RWPE2 (cell line): ENCODE data around the gene WWOX.
"Not testable (repeated sequence)": the region's sequence is repeated elsewhere in the genome, so short reads cannot be mapped to it uniquely, and the experiment has no call there.

ENCODE experiments used
- ATAC-seq: fragments of 200-7000 bp; cut with Tn5 transposase; 3 replicates; pipeline ENCODE4 v1.9.1; 2021; ENCODE audit warnings: low read depth
- DNase-seq: peaks from one replicate; pipeline ENCODE4 v3.0.0-alpha.2; 2020; ENCODE audit warnings: low spot score
- H3K27ac ChIP-seq: fragments of 450-650 bp; 2 replicates; pipeline ENCODE4 v1.5.1; 2017; ENCODE audit warnings: mild to moderate bottlenecking; ENCODE audit not compliant: poor library complexity, severe bottlenecking
- H3K27me3 ChIP-seq: fragments of 250-450 bp; sonication (Bioruptor Pico); 2 replicates; pipeline ENCODE4 v1.5.1; 2021; ENCODE audit warnings: mild to moderate bottlenecking, moderate library complexity; ENCODE audit not compliant: insufficient read depth, poor library complexity, severe bottlenecking
- H3K36me3 ChIP-seq: fragments of 250-450 bp; sonication (Bioruptor Pico); 2 replicates; pipeline ENCODE4 v1.5.1; 2020; ENCODE audit warnings: low read depth, mild to moderate bottlenecking, moderate library complexity
- H3K4me1 ChIP-seq: fragments of 250-450 bp; sonication (Bioruptor Pico); 2 replicates; pipeline ENCODE4 v1.5.1; 2021; ENCODE audit warnings: mild to moderate bottlenecking, moderate library complexity; ENCODE audit not compliant: insufficient read depth, poor library complexity, severe bottlenecking
- H3K4me3 ChIP-seq: fragments of 250-450 bp; sonication (Bioruptor Pico); 2 replicates; pipeline ENCODE4 v1.5.1; 2021; ENCODE audit warnings: mild to moderate bottlenecking, moderate library complexity; ENCODE audit not compliant: severe bottlenecking
- H3K9me3 ChIP-seq: fragments of 250-450 bp; sonication (Bioruptor Pico); 2 replicates; pipeline ENCODE4 v1.5.1; 2021; ENCODE audit warnings: mild to moderate bottlenecking, moderate library complexity; ENCODE audit not compliant: severe bottlenecking
- TF ChIP-seq, protein P1 (sequence below): fragments of 450-650 bp; IDR thresholded peaks from one replicate; pipeline ENCODE4 v1.5.1; 2017; ENCODE audit warnings: mild to moderate bottlenecking, moderate library complexity; ENCODE audit not compliant: poor library complexity, severe bottlenecking

The WWOX gene

DNA sequence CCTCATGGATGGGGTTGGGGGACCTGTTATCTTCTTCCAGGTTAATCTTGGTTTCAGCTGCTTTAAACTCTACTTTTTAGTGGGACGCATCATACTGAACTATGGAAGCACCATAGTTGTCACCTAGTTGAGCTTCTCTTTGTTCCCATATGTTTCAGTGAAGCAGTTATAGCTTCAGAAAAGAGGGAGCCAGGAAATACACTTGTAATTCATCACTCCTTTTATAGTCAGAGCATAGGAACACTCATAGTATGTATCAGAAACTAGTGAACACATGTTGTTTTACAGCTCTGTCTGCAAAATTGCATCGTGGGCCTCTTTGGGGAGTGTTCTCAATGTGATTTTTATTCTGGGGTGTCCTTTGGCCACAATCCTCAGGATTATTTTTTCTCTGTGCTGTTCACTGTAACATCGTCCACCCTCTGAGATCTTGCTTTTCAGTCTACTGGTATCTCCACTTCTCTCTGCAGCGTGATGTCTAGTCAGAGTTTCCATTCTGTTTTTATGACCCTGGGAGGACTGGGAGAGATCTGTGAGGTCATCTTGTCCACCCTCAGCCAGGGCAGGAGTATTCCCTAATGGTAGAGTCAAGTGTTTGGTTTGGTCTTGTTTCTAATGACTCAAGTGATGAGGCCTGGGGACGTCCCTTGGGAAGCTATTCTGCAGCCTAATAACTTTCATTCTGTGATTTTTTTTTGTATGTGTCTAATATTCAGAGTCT, 585.4 kb downstream of the WWOX start:
- TF ChIP-seq, protein P1, sequence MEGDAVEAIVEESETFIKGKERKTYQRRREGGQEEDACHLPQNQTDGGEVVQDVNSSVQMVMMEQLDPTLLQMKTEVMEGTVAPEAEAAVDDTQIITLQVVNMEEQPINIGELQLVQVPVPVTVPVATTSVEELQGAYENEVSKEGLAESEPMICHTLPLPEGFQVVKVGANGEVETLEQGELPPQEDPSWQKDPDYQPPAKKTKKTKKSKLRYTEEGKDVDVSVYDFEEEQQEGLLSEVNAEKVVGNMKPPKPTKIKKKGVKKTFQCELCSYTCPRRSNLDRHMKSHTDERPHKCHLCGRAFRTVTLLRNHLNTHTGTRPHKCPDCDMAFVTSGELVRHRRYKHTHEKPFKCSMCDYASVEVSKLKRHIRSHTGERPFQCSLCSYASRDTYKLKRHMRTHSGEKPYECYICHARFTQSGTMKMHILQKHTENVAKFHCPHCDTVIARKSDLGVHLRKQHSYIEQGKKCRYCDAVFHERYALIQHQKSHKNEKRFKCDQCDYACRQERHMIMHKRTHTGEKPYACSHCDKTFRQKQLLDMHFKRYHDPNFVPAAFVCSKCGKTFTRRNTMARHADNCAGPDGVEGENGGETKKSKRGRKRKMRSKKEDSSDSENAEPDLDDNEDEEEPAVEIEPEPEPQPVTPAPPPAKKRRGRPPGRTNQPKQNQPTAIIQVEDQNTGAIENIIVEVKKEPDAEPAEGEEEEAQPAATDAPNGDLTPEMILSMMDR = no peak
- H3K4me1 ChIP-seq = peaks cover 21% of the 10 kb centered on the region
- DNase-seq (no peak), ATAC-seq (peak; percentile 4)
- H3K27ac ChIP-seq = peak overlapping the region; percentile 95
- H3K36me3 ChIP-seq = no peaks in the 10 kb centered on the region
- H3K4me3 ChIP-seq = no peak overlapping the region
- H3K9me3 ChIP-seq = no peaks in the 10 kb centered on the region
- H3K27me3 ChIP-seq = no peaks in the 10 kb centered on the region

DNA sequence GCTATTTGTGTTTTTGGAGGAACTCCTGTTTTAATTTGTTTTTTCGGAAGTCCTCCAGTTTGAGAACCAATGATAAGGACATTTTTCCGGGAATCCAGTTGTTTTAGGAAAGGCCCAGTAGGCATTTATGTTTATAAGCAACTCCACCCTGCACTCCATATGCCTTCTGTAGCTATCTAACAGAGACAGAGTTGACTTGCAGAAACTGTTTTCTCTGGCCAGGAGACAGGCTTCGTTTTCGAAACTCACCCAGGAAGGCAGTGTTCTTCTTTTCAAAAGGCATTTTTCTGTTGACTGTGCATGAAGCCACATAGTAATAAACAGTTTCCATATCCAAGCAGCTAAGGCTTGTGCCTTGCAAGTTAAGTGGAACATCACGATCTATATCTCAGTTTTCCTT, 587.1 kb downstream of the WWOX start:
- H3K36me3 ChIP-seq = no peaks in the 10 kb centered on the region
- H3K4me1 ChIP-seq = peaks cover 21% of the 10 kb centered on the region
- no peak for ATAC-seq
- no peaks in the 10 kb centered on the region for H3K9me3 ChIP-seq
- TF ChIP-seq, protein P1 = no peak
- DNase-seq = no peak
- no peak overlapping the region for H3K27ac ChIP-seq
- no peaks in the 10 kb centered on the region for H3K27me3 ChIP-seq
- no peak overlapping the region for H3K4me3 ChIP-seq

DNA sequence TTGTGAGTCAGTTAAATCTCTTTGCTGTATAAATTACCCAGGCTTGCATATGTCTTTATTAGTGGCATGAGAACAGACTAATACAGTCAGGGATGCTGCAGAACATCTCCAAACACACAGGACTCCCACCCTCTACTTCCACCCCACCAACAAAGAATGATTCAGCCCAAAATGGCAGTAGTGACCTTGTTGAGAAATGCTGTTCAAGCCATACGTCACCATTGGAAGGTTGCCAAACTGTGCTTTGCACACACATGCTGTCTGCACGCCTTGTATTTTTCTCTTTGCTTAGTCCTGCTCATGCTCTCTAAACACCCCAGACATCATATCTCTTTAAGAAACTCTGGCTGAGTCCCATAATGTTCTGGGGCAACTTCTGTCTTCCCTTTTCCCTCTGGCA, 589.6 kb downstream of the WWOX start:
- H3K27ac ChIP-seq = no peak overlapping the region
- no peak overlapping the region for H3K4me3 ChIP-seq
- ATAC-seq (no peak), DNase-seq (no peak)
- no peaks in the 10 kb centered on the region for H3K36me3 ChIP-seq
- no peaks in the 10 kb centered on the region for H3K27me3 ChIP-seq
- TF ChIP-seq, protein P1 = no peak
- no peaks in the 10 kb centered on the region for H3K9me3 ChIP-seq
- peaks cover 12% of the 10 kb centered on the region for H3K4me1 ChIP-seq

DNA sequence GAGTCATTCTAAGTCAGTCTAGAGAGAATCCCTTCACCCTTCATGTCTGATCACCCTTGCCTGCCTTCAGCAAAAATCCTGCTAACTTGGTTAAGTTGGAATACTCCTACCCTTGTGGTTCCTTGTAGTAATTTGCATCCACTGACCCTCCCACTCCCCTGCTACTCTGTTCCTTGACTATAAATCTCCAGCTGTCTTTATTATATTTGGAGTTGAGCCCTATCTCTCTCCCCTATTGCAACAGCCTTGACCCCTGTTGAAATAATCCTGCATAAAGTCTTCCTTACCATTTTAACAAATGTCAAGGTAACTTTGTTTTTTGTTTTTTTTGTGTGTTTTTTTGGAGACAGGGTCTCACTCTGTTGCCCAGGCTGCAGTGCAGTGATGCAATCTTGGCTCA, 590.1 kb downstream of the WWOX start:
- ATAC-seq = no peak
- H3K27ac ChIP-seq = no peak overlapping the region
- TF ChIP-seq, protein P1 = no peak
- DNase-seq = no peak
- no peaks in the 10 kb centered on the region for H3K27me3 ChIP-seq
- H3K4me3 ChIP-seq = no peak overlapping the region
- H3K36me3 ChIP-seq = no peaks in the 10 kb centered on the region
- H3K9me3 ChIP-seq = no peaks in the 10 kb centered on the region
- H3K4me1 ChIP-seq = peaks cover 9% of the 10 kb centered on the region

DNA sequence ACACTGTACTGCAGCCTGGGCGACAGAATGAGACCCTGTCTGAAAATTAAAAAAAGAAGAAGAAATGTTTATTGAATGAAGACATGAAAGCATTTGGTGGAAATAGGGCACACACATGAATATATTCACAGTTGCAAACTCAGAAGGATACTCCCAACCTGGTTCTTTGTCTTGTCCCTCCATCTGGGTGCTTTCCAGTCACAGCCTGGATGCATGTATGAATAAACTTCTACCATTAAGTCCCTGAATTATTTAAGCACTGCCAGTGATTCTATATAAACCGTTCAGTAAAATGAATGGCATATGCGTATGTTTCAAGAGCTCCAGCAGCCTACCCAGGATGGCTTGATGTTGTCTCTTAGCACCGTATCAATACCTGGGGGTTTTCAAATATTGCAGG, 591.1 kb downstream of the WWOX start:
- no peaks in the 10 kb centered on the region for H3K4me1 ChIP-seq
- no peak for ATAC-seq
- H3K4me3 ChIP-seq = no peak overlapping the region
- H3K9me3 ChIP-seq = no peaks in the 10 kb centered on the region
- H3K27ac ChIP-seq = no peak overlapping the region
- no peaks in the 10 kb centered on the region for H3K36me3 ChIP-seq
- no peaks in the 10 kb centered on the region for H3K27me3 ChIP-seq
- DNase-seq = no peak
- TF ChIP-seq, protein P1 = no peak

DNA sequence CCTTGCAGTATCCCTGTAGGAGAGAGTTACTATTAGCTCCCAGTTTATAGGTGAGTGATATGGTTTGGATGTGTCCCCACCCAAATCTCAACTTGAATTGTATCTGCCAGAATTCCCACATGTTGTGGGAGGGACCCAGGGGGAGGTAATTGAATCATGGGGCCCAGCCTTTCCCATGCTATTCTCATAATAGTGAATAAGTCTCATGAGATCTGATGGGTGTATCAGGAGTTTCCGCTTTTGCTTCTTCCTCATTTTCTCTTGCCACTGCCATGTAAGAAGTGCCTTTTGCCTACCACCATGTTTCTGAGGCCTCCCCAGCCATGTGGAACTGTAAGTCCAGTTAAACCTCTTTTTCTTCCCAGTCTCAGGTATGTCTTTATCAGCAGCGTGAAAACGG, 592.3 kb downstream of the WWOX start:
- not testable (repeated sequence) for H3K27ac ChIP-seq, H3K36me3 ChIP-seq, H3K27me3 ChIP-seq, H3K9me3 ChIP-seq, DNase-seq, H3K4me1 ChIP-seq, ATAC-seq, H3K4me3 ChIP-seq
